Upper lobe of left lung (tissue), 4 donors: ENCODE measurements around the gene BCL7C.

Experiments
- CTCF ChIP-seq, 6 experiments: fragments of 450-650 bp in 4 of 6; fragments of 200-600 bp in 2 of 6; sonication (generic) in 2 of 6; IDR thresholded peaks; one replicate each; pipeline ENCODE4 v1.5.1; 2016 to 2019; ENCODE audit warnings: antibody characterized with exemption in 6 of 6
- EP300 ChIP-seq, 4 donors: sonication (generic); formaldehyde crosslinking; IDR thresholded peaks; one replicate each; pipeline ENCODE4 v1.5.1; 2017; ENCODE audit warnings: antibody characterized with exemption in 4 of 4, control low read depth in 2 of 4
- POLR2A ChIP-seq, 4 donors: fragments of 450-650 bp; IDR thresholded peaks; one replicate each; pipeline ENCODE4 v1.5.1; 2016 to 2017; ENCODE audit warnings: antibody characterized with exemption in 4 of 4, mild to moderate bottlenecking in 2 of 4
- POLR2AphosphoS5 ChIP-seq, 2 donors: sonication (generic); formaldehyde crosslinking; IDR thresholded peaks; one replicate each; pipeline ENCODE4 v1.5.1; 2017; ENCODE audit warnings: antibody characterized with exemption in 2 of 2

GRCh38 chr16:30895627-30896260, 1.9 kb upstream of the BCL7C start:
- TF ChIP-seq EP300 (IDR thresholded peaks at IDR 0.05) (no peak), CTCF (IDR thresholded peaks at IDR 0.05) (no peak), POLR2A (IDR thresholded peaks at IDR 0.05) (no peak), POLR2AphosphoS5 (IDR thresholded peaks at IDR 0.05) (no peak)
